Suprapubic skin (tissue), 4 donors: ENCODE data around the gene ATXN1L. TPM values are rescaled to one million over a fixed set of nuclear protein-coding genes. Genes with fewer than 3 reads are reported as not detected.

Experiments
- DNase-seq, 2 donors: peaks; one replicate each; pipeline ENCODE4 v3.0.0-alpha.2; 2019; ENCODE audit warnings: low spot score in 2 of 2
- H3K27ac ChIP-seq: fragments of 200-600 bp; sonication (generic); one replicate; pipeline ENCODE4 v1.5.1; 2019
- H3K27me3 ChIP-seq: fragments of 200-600 bp; sonication (generic); one replicate; pipeline ENCODE4 v1.5.1; 2019
- H3K36me3 ChIP-seq: fragments of 200-600 bp; sonication (generic); one replicate; pipeline ENCODE4 v1.5.1; 2019
- H3K4me1 ChIP-seq: fragments of 200-600 bp; sonication (generic); one replicate; pipeline ENCODE4 v1.5.1; 2019
- H3K4me3 ChIP-seq: fragments of 200-600 bp; sonication (generic); one replicate; pipeline ENCODE4 v1.5.1; 2019; ENCODE audit warnings: mild to moderate bottlenecking
- H3K9me3 ChIP-seq: fragments of 200-600 bp; sonication (generic); one replicate; pipeline ENCODE4 v1.5.1; 2019
- CTCF ChIP-seq, 2 donors: fragments of 200-600 bp in 1 of 2; fragments of 450-650 bp in 1 of 2; sonication (generic) in 1 of 2; IDR thresholded peaks; one replicate each; pipeline ENCODE4 v1.5.1; 2016 to 2019; ENCODE audit warnings: antibody characterized with exemption in 2 of 2, mild to moderate bottlenecking in 1 of 2, moderate library complexity in 1 of 2
- EP300 ChIP-seq: sonication (generic); formaldehyde crosslinking; IDR thresholded peaks from one replicate; pipeline ENCODE4 v1.6.1; 2017; ENCODE audit warnings: antibody characterized with exemption
- POLR2A ChIP-seq, 2 donors: fragments of 450-650 bp; IDR thresholded peaks; one replicate each; pipeline ENCODE4 v1.6.1; 2017; ENCODE audit warnings: antibody characterized with exemption in 2 of 2, mild to moderate bottlenecking in 2 of 2, moderate library complexity in 2 of 2
- POLR2AphosphoS5 ChIP-seq, 3 donors: sonication (generic); formaldehyde crosslinking; IDR thresholded peaks; one replicate each; pipeline ENCODE4 v1.6.1; 2017; ENCODE audit warnings: antibody characterized with exemption in 3 of 3
- WGBS: methylation state at CpG from one replicate; pipeline ENCODE4 v1.1.5; 2018; 5-methylcytosine and 5-hydroxymethylcytosine counted together
- total RNA-seq, 4 donors: library from RNA; depleted of rRNA; stranded (reverse); fragments of >200 nt; gene quantifications; one replicate each; pipeline ENCODE4 v1.1.0, GENCODE V29; 2016

ATXN1L gene
- total RNA-seq, 4 donors from 2014 or later, result 24.8 to 38.3 (median 35.0) TPM

- Histone ChIP-seq H3K9me3 (no peaks in the 10 kb centered on the region), H3K27me3 (no peaks in the 10 kb centered on the region), H3K27ac (no peak overlapping the region), H3K36me3 (peaks cover 63% of the 10 kb centered on the region), H3K4me1 (peaks cover 19% of the 10 kb centered on the region), H3K4me3 (no peak overlapping the region)
- TF ChIP-seq POLR2A (IDR thresholded peaks at IDR 0.05) (no peak), EP300 (no peak), CTCF (IDR thresholded peaks at IDR 0.05) (no peak), POLR2AphosphoS5 (IDR thresholded peaks at IDR 0.05) (no peak)
- WGBS, result 90% methylated on average over 4 of the region's 4 CpGs
- no peak for DNase-seq
Measured at GRCh38 chr16:71853413-71853812, 7.6 kb downstream of the ATXN1L start.

- Histone ChIP-seq H3K27ac (no peak overlapping the region), H3K4me3 (no peak overlapping the region), H3K9me3 (no peaks in the 10 kb centered on the region), H3K36me3 (peaks cover 66% of the 10 kb centered on the region), H3K4me1 (peaks cover 19% of the 10 kb centered on the region), H3K27me3 (no peaks in the 10 kb centered on the region)
- WGBS, result 87% methylated on average over 4 of the region's 4 CpGs
- DNase-seq, result no peak
- TF ChIP-seq CTCF (IDR thresholded peaks at IDR 0.05), result no peak
- no peak for TF ChIP-seq EP300
- TF ChIP-seq POLR2AphosphoS5 (IDR thresholded peaks at IDR 0.05), result no peak
- no peak for TF ChIP-seq POLR2A (IDR thresholded peaks at IDR 0.05)
Measured at GRCh38 chr16:71854369-71854948, 8.7 kb downstream of the ATXN1L start.

GRCh38 chr16:71855937-71856662 lies 10.3 kb downstream of the ATXN1L start:
- TF ChIP-seq POLR2A (IDR thresholded peaks at IDR 0.05), result no peak
- TF ChIP-seq POLR2AphosphoS5 (IDR thresholded peaks at IDR 0.05), result no peak
- TF ChIP-seq EP300, result no peak
- no peak for TF ChIP-seq CTCF (IDR thresholded peaks at IDR 0.05)

GRCh38 chr16:71859762-71860521 lies 14.2 kb downstream of the ATXN1L start:
- H3K27ac ChIP-seq, result no peak overlapping the region
- no peak for TF ChIP-seq POLR2A (IDR thresholded peaks at IDR 0.05)
- no peak for TF ChIP-seq EP300
- no peak for TF ChIP-seq CTCF (IDR thresholded peaks at IDR 0.05)
- no peak for TF ChIP-seq POLR2AphosphoS5 (IDR thresholded peaks at IDR 0.05)
- WGBS, result 95% methylated on average over 30 of the region's 32 CpGs
- no peak for DNase-seq
- H3K4me3 ChIP-seq, result no peak overlapping the region
- H3K36me3 ChIP-seq, result peaks cover 68% of the 10 kb centered on the region
- H3K4me1 ChIP-seq, result peaks cover 5% of the 10 kb centered on the region
- no peaks in the 10 kb centered on the region for H3K9me3 ChIP-seq
- H3K27me3 ChIP-seq, result no peaks in the 10 kb centered on the region

More at GRCh38 chr16:71855937-71856662, 10.3 kb downstream of the ATXN1L start:
- Histone ChIP-seq H3K36me3 (peaks cover 65% of the 10 kb centered on the region), H3K27ac (no peak overlapping the region), H3K9me3 (no peaks in the 10 kb centered on the region), H3K4me1 (peaks cover 19% of the 10 kb centered on the region), H3K4me3 (no peak overlapping the region), H3K27me3 (no peaks in the 10 kb centered on the region)
- DNase-seq, result no peak
- 68% methylated on average over 5 of the region's 5 CpGs for WGBS

GRCh38 chr16:71863995-71864394 lies 18.2 kb downstream of the ATXN1L start:
- WGBS, result 100% methylated on average over 5 of the region's 5 CpGs
- Histone ChIP-seq H3K36me3 (peaks cover 81% of the 10 kb centered on the region), H3K27me3 (no peaks in the 10 kb centered on the region), H3K4me3 (no peak overlapping the region), H3K4me1 (no peaks in the 10 kb centered on the region), H3K27ac (no peak overlapping the region), H3K9me3 (no peaks in the 10 kb centered on the region)
- TF ChIP-seq POLR2AphosphoS5 (IDR thresholded peaks at IDR 0.05), result no peak
- TF ChIP-seq EP300, result no peak
- no peak for DNase-seq
